ENCODE measurements around the gene PKNOX2.

PKNOX2 gene

DNA sequence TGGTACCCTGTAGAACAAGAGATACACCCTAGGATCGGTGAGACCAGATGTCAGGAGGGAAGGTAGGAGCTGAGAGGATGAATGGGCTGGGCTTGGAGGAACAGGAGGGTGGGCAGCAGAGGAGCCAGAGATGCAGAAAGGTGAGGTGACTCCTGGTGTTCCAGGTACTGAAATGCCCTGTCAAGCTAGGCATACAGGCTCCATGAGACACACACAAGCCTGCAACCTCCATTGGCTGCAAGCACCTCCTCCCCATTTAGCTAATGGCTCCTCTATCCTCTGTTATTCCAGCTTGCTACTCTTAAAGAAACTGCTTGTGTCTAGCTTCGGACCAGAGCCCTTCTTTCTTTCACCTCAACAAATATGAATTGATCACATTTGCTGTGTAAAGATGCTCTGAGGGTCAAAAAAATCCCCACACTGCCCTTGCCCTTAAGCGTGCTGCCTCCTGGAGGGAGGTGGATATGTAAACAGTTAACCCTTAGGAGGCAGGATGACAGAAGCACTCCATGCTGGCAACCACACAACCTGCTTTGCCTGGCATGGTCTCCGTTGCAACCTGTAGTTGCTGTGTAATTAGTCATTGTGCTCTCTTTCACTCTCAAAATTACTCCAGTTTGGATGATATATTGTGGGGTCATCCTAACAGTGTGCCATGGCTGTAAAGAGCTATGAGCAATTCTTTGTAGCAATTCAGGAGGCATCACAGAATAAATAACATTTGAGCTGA is 156.0 kb downstream of the PKNOX2 start:
- no peak for TF ChIP-seq GATA1 (IDR thresholded peaks at IDR 0.05; ENCODE audit: low read depth, low read length)
- TF ChIP-seq POLR2A (IDR thresholded peaks at IDR 0.05; ENCODE audit: low read length), result no peak
- no peak for DNase-seq

- no peak for DNase-seq
- TF ChIP-seq POLR2A (IDR thresholded peaks at IDR 0.05; ENCODE audit: low read length), result no peak
- TF ChIP-seq GATA1 (IDR thresholded peaks at IDR 0.05; ENCODE audit: low read depth, low read length), result no peak
These were observed 157.7 kb downstream of the PKNOX2 start for GRCh38 chr11:125322289-125322688.

DNA sequence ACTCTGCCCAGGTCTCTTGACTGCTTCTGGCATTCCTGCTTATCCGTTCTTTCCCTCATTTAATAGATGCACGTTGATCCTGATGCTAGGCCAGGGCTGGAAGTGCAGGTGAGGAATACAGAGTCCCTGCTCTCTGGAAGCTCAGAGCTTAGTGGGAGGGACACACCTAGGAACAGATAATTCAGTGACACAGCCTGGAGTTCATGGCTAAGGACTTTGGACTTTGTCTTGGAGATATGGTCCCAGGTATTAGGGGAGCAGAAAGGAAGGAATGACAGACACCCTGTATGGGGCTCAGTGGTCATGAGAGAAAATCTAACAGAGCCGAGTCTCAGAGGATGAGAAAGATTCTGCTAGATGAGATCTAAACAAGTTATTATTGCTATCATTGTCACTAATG is 160.6 kb downstream of the PKNOX2 start:
- TF ChIP-seq POLR2A (IDR thresholded peaks at IDR 0.05; ENCODE audit: low read length) (no peak), GATA1 (IDR thresholded peaks at IDR 0.05; ENCODE audit: low read depth, low read length) (no peak)
- DNase-seq, result no peak

- no peak for TF ChIP-seq POLR2A (IDR thresholded peaks at IDR 0.05; ENCODE audit: low read length)
- no peak for TF ChIP-seq GATA1 (IDR thresholded peaks at IDR 0.05; ENCODE audit: low read depth, low read length)
- DNase-seq, result no peak
These were observed 161.6 kb downstream of the PKNOX2 start for GRCh38 chr11:125326126-125326525.

DNA sequence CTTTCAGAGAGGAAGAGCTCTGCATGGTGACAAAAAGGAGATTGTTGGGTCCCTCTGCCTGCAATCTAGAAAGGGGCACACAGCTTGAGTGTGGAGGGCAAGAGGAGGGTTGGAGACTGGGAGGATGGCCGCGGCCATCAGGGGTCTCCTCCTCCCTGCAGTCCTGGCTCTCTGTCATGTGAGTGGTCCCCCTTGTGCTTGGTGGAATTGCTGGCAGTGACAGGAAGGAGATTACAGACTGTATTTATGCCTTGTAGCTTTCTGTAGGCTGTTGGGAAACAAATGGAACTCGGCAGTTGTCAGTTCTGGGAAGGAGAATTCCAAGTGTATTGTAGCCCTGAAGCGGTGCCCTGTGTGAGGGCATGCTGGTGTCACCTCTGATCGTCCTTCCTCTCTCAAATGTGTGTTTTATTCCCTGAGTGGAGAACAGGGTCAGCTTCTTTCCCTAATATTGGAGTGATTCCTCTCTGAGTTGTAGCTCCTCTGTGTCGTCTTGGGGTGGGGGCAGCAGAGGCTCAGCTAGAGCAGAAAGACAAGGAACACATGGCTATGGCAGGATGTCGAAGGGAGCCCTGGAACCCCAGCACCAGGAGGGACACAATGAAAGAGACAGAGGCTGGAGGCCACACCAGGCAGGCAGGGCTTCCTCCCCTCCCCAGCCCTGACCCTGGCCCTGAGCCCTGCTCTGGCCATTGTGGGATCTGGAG is 163.1 kb downstream of the PKNOX2 start:
- DNase-seq, result no peak
- no peak for TF ChIP-seq GATA1 (IDR thresholded peaks at IDR 0.05; ENCODE audit: low read depth, low read length)

DNA sequence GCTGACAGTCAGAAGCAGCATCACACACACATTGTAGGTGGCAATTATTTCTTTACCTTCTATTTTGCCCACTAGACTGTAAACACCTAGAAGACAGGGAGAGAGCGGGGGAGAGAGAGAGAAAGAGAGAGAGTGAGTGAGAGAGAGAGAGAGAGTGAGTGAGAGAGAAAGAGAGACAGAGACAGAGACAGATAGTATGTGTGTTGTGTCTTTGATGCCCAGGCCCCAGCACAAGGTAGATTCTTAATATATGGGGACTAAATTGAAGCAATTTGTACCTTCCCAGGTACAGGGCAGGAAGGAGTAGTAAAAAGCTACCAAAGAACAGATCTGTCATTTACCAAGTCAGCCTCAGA is 163.7 kb downstream of the PKNOX2 start:
- no peak for DNase-seq
- TF ChIP-seq GATA1 (IDR thresholded peaks at IDR 0.05; ENCODE audit: low read depth, low read length) (no peak), POLR2A (IDR thresholded peaks at IDR 0.05; ENCODE audit: low read length) (no peak)

DNA sequence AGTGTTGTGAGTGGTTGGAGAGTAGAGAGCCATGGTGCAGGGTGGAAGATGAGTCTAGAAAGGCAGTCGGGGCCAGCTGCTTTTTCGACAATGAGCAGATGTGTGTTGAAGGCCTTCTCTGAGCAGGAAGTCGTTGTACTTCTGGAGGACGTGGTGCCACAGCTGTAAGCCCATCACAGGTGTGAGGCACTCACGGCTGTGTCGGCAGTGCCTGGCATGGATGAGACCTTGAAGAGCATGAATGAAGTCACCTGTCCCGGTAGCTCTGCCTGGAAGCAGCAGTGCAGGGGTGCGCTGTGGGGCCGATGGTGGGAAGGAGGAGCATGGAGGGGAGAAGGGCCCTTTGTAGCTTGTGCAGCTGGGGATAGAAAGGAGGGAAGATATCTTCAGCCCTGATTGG is 165.2 kb downstream of the PKNOX2 start:
- DNase-seq, result no peak
- TF ChIP-seq POLR2A (IDR thresholded peaks at IDR 0.05; ENCODE audit: low read length), result no peak
- TF ChIP-seq GATA1 (IDR thresholded peaks at IDR 0.05; ENCODE audit: low read depth, low read length), result no peak

GRCh38 chr11:125330462-125331325 is 166.1 kb downstream of the PKNOX2 start:
- no peak for DNase-seq
- TF ChIP-seq GATA1 (IDR thresholded peaks at IDR 0.05; ENCODE audit: low read depth, low read length) (no peak), POLR2A (IDR thresholded peaks at IDR 0.05; ENCODE audit: low read length) (no peak)

GRCh38 chr11:125331357-125332035 is 166.9 kb downstream of the PKNOX2 start:
- TF ChIP-seq GATA1 (IDR thresholded peaks at IDR 0.05; ENCODE audit: low read depth, low read length) (no peak), POLR2A (IDR thresholded peaks at IDR 0.05; ENCODE audit: low read length) (no peak)
- no peak for DNase-seq

- DNase-seq, result no peak
- TF ChIP-seq GATA1 (IDR thresholded peaks at IDR 0.05; ENCODE audit: low read depth, low read length) (no peak), POLR2A (IDR thresholded peaks at IDR 0.05; ENCODE audit: low read length) (no peak)
These were observed 168.3 kb downstream of the PKNOX2 start for GRCh38 chr11:125332821-125333220.

DNA sequence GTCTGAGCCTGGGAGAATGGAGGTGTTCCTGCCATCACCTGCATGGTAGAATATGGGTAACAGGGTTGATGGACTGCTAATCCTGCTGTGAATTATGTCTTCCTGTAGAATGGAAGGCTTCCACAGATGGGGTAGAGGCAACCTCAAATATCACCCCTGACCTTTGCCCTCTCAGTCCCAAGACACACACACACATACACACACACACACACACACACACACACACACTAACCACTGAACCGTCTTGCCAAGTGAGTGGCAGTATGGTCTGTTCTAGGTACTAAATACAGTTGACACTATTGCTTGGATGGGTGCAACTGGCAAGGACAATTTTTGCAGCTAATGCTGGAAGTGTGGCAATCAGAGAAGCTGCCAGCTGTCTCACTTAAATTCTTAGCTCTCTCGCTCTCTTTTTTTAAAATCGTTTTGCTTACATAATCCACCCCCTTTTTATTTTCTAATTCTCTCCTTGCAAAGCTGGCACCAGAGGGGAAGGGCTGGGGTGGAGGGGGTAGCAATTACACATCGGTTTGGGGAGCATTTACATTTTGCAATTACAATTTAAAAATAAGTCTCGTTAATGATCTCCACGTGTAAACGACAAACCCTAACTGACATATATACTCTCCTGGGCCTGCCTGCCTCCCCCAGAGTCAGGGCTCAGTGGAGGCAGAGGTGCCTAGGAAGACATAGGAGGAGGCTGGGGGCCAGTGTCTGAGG is 169.0 kb downstream of the PKNOX2 start:
- no peak for DNase-seq
- TF ChIP-seq POLR2A (IDR thresholded peaks at IDR 0.05; ENCODE audit: low read length), result no peak
- no peak for TF ChIP-seq GATA1 (IDR thresholded peaks at IDR 0.05; ENCODE audit: low read depth, low read length)

DNA sequence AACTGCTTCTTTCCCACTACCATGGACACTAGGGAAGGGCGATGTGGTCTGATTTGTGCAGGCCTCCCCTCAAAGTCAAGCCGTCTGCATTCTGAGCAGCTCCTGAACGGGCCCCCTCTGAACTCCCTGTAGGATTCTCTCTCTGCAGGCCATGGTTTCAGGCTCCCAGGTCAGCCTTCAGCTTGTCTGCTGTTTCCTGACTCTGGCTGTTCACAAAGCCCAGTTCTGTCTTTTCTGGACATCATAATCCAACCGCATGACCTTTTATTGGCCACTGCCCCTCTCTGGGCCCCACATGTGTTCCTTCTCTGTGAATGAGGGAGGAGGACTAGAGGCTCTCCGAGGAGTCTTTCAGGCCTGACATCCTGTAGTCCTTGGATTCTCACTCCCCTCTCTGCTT is 170.6 kb downstream of the PKNOX2 start:
- no peak for TF ChIP-seq POLR2A (IDR thresholded peaks at IDR 0.05; ENCODE audit: low read length)
- no peak for TF ChIP-seq GATA1 (IDR thresholded peaks at IDR 0.05; ENCODE audit: low read depth, low read length)
- DNase-seq, result no peak
